SU-DHL-6 (cell line): ENCODE data around the gene ADAR.

Source experiments
- CTCF ChIP-seq: fragments of 200-600 bp; sonication (generic); IDR thresholded peaks from one replicate; pipeline ENCODE4 v1.5.1; 2017; ENCODE audit warnings: antibody characterized with exemption, mild to moderate bottlenecking, low read length, moderate library complexity; ENCODE audit not compliant: insufficient read depth, poor library complexity, severe bottlenecking
- EZH2phosphoT487 ChIP-seq: fragments of 200-600 bp; sonication (generic), shearing (Covaris generic); conservative IDR thresholded peaks from 2 replicates; pipeline ENCODE4 v1.6.1; 2018; ENCODE audit warnings: mild to moderate bottlenecking, antibody characterized with exemption, low read length, moderate library complexity, mixed read lengths

DNA sequence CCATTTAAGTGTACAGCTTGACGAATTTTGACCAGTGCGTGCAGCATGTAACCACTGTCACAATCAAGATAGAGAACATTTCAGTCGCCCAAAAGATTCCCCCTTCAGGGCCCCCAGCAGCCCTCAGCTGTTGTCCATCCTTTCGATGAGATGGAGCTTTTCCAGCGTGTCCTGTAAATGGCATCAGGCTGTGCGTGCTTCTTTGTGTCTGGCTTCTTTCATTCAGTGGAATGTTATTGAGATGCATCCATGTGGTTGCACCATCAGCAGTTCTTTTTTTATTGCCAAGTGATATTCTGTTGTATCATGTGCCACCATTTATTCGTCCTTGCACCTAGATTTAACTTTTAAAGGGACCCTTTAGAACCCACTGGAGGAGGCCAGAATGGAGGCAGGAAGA, 71.4 kb downstream of the ADAR start:
- TF ChIP-seq CTCF: no peak
- no peak for TF ChIP-seq EZH2phosphoT487
